ENCODE measurements around the gene CLDN9. TPM values are rescaled to one million over a fixed set of nuclear protein-coding genes. Genes with fewer than 3 reads are reported as not detected.
"Not testable (repeated sequence)": the region's sequence is repeated elsewhere in the genome, so short reads cannot be mapped to it uniquely, and the experiment has no call there.

CLDN9 gene
- total RNA-seq, 1 donor from 2014 or later = 5.4 TPM

GRCh38 chr16:3050487-3050886 is 37.8 kb downstream of the CLDN9 start:
- no peak overlapping the region for H3K27ac Mint-ChIP-seq
- peaks cover 60% of the 10 kb centered on the region for H3K27me3 Mint-ChIP-seq (ENCODE audit: low read depth)
- H3K4me1 Mint-ChIP-seq = peaks cover 3% of the 10 kb centered on the region
- TF ChIP-seq CTCF (IDR thresholded peaks at IDR 0.05; ENCODE audit: unreplicated experiment) = no peak
- no peak for DNase-seq (ENCODE audit: low spot score in 2 of 2, unreplicated experiment in 2 of 2)
- no peaks in the 10 kb centered on the region for H3K9me3 Mint-ChIP-seq
- H3K36me3 Mint-ChIP-seq = peaks cover 6% of the 10 kb centered on the region
- H3K4me3 Mint-ChIP-seq = no peak overlapping the region

GRCh38 chr16:3051009-3051408 is 38.3 kb downstream of the CLDN9 start:
- Mint-ChIP-seq H3K27me3 (ENCODE audit: low read depth) (peaks cover 54% of the 10 kb centered on the region), H3K4me3 (no peak overlapping the region), H3K9me3 (no peaks in the 10 kb centered on the region), H3K27ac (no peak overlapping the region), H3K36me3 (peaks cover 6% of the 10 kb centered on the region), H3K4me1 (peaks cover 3% of the 10 kb centered on the region)
- no peak for DNase-seq (ENCODE audit: low spot score in 2 of 2, unreplicated experiment in 2 of 2)
- no peak for TF ChIP-seq CTCF (IDR thresholded peaks at IDR 0.05; ENCODE audit: unreplicated experiment)

GRCh38 chr16:3051494-3051893 is 38.8 kb downstream of the CLDN9 start:
- Mint-ChIP-seq H3K9me3 (no peaks in the 10 kb centered on the region), H3K36me3 (peaks cover 6% of the 10 kb centered on the region), H3K4me3 (no peak overlapping the region), H3K27ac (no peak overlapping the region), H3K27me3 (ENCODE audit: low read depth) (peaks cover 52% of the 10 kb centered on the region), H3K4me1 (peaks cover 3% of the 10 kb centered on the region)
- DNase-seq (ENCODE audit: low spot score in 2 of 2, unreplicated experiment in 2 of 2) = no peak
- TF ChIP-seq CTCF (IDR thresholded peaks at IDR 0.05; ENCODE audit: unreplicated experiment) = no peak

- not testable (repeated sequence) for H3K27ac Mint-ChIP-seq; H3K4me1 Mint-ChIP-seq; H3K9me3 Mint-ChIP-seq; H3K36me3 Mint-ChIP-seq; DNase-seq (ENCODE audit: low spot score in 2 of 2, unreplicated experiment in 2 of 2); H3K4me3 Mint-ChIP-seq
- peaks cover 40% of the 10 kb centered on the region for H3K27me3 Mint-ChIP-seq (ENCODE audit: low read depth)
Measured at GRCh38 chr16:3052571-3053329, 40.0 kb downstream of the CLDN9 start.

GRCh38 chr16:3053330-3053710 is 40.6 kb downstream of the CLDN9 start:
- not testable (repeated sequence) for H3K4me3 Mint-ChIP-seq; H3K36me3 Mint-ChIP-seq; H3K27ac Mint-ChIP-seq; H3K4me1 Mint-ChIP-seq; DNase-seq (ENCODE audit: low spot score in 2 of 2, unreplicated experiment in 2 of 2); H3K9me3 Mint-ChIP-seq
- peaks cover 34% of the 10 kb centered on the region for H3K27me3 Mint-ChIP-seq (ENCODE audit: low read depth)

- Mint-ChIP-seq H3K36me3 (peaks cover 6% of the 10 kb centered on the region), H3K27ac (no peak overlapping the region), H3K4me1 (peaks cover 8% of the 10 kb centered on the region), H3K27me3 (ENCODE audit: low read depth) (peaks cover 16% of the 10 kb centered on the region), H3K9me3 (no peaks in the 10 kb centered on the region), H3K4me3 (no peak overlapping the region)
- TF ChIP-seq CTCF (IDR thresholded peaks at IDR 0.05; ENCODE audit: unreplicated experiment) = no peak
- DNase-seq (ENCODE audit: low spot score in 2 of 2, unreplicated experiment in 2 of 2) = no peak
Measured at GRCh38 chr16:3054965-3055733, 42.4 kb downstream of the CLDN9 start.

- H3K36me3 Mint-ChIP-seq; H3K27ac Mint-ChIP-seq; H3K27me3 Mint-ChIP-seq (ENCODE audit: low read depth); H3K4me3 Mint-ChIP-seq; H3K4me1 Mint-ChIP-seq; H3K9me3 Mint-ChIP-seq; DNase-seq (ENCODE audit: low spot score in 2 of 2, unreplicated experiment in 2 of 2): not testable (repeated sequence)
Measured at GRCh38 chr16:3055734-3056115, 43.0 kb downstream of the CLDN9 start.

Data from mesothelial cell of epicardium (in vitro differentiated cells).